NCI-H1436 treated with DMSO at 0.1 percent for 48 hours (cell line): ENCODE data around the gene DCLK1.
"Not testable (repeated sequence)": the region's sequence is repeated elsewhere in the genome, so short reads cannot be mapped to it uniquely, and the experiment has no call there.

Source experiments
- DNase-seq: peaks from one replicate; lab custom pipeline; 2025; lab: John Stamatoyannopoulos, UW

DCLK1 gene

DNA sequence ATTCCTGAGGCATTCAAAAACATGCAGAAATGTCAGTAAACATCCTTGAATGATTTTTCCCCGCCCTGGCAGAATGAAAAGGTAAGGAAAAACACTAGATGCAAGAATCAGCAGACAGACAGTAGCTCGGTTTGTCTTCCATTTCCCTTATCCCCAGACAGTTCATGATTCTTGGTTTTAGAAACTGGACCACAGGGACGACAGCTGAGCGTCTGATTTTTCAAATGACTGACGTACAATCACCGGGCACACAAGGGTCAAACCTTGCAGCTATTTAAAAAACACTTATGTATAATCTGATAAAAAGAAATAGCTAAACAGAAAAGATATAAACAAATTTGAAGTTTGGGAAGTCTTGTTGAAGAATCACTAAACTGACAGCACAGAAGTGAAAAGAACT is 47.1 kb downstream of the DCLK1 start:
- no peak for DNase-seq

GRCh38 chr13:36082806-36083205 is 48.4 kb downstream of the DCLK1 start:
- DNase-seq = no peak

- DNase-seq = no peak
Observed at GRCh38 chr13:36082396-36082795, 48.8 kb downstream of the DCLK1 start.

DNA sequence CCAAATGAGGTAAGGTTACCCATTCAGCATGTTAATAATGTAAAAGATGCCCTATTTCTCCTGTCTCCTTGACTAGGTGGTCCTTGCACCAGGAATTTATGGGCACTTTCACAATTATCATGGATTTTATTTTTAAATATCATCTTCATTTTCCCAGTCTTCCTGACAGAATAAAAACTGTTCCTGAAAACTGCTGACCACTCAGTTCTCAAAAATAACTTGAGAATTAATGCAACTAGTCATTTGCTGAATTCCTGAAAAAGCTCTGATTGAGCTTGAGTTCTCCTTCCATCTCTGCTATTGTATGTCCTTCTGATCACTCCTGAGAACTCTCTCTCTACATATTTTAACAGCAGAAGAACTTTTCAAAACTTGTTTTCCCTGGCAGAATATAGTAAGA is 55.0 kb downstream of the DCLK1 start:
- no peak for DNase-seq

- DNase-seq = no peak
Observed at GRCh38 chr13:36074659-36075058, 56.5 kb downstream of the DCLK1 start.

DNA sequence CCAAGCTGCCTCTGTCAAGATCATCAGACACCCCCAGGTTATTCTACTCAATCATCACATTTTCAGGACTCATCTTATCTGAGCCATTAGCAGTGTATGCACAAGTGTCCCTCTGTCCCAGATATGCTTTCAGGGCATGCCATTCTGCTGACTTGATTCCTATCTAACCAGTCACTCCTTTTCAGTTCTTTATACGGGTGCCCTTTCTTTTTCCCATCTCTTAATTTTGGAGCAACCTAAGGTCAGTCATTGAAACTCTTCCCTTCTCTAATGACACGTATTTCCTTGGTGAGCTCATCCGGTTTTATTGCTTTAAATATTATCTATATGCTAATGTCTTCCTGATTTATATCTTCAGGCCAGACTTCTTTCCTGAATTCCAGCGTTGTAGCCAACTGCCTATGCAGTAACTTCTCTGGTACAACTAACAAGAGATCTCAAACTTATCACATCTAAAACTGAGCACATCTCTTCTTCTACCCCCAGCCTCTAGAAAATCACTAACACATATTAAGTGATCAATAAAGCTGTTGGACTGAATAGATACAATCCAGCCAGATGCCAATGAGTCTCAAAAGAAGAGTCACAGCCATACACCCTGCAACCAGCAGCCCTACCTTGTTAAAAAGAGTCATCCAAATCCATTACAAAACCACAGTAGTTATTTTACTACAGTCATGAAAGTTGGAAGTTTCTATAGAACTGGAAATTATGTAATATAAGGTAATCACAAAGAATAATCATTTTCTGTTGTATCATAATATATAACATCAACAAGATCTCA is 58.8 kb downstream of the DCLK1 start:
- DNase-seq = no peak

- DNase-seq = not testable (repeated sequence)
Observed at GRCh38 chr13:36070504-36071192, 60.5 kb downstream of the DCLK1 start.

GRCh38 chr13:36069881-36070366 is 61.3 kb downstream of the DCLK1 start:
- no peak for DNase-seq

GRCh38 chr13:36068991-36069390 is 62.2 kb downstream of the DCLK1 start:
- no peak for DNase-seq

DNA sequence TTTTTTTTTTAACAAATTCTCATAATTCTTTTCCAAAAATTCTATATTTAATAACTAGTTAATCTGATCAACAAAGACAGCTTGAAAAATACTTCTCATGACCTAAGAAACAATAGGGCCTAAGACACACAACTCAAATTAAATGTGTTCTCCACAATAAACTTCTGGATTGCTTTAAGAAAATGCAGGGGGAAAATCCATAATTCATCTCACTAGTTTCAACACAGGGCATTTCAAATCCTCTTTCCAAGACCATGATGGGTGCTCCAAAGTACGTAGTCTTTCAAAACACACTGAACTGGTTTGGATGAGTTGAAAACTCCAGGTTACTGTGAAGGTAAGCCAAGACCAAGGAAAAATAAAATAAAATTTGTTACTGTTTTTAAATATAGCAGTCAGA is 62.6 kb downstream of the DCLK1 start:
- DNase-seq = no peak

GRCh38 chr13:36067746-36068381 is 63.3 kb downstream of the DCLK1 start:
- no peak for DNase-seq

DNA sequence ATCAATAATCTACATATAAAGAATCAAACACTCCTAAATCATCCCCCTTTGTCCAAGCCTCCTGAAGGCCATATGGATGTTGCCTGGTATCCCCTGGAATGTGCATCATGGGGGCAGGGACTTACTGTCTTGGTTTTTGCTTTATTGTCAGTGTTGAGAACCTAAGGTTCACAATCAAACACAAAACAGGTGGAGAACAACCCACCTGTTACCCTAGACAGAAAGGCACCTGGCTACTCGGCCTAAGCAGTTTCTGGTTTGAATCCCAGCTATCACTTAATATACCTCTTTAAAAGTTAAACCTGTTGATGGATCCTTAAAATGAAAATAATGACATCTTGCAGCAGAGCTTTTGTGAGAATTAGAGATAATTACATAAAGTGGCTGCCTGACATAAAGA is 68.9 kb downstream of the DCLK1 start:
- DNase-seq = no peak

DNA sequence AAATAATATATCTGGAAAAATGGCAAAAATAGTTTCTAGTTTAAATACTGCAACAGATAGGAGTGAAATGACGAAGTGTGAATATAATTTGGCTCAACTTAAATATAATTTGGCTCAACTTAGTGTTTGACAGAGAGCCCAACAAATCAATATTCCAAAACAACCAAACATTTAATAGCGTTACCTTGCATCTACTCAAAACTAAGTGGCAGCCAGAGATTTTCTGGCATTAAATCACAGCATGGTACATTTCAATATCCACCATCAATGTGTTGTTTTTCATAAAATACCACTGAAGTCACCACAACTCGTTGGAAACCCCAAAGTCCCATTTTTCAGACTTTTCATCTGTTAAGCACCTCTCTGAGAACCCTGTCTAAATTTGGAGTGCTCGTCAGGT is 69.6 kb downstream of the DCLK1 start:
- no peak for DNase-seq

DNA sequence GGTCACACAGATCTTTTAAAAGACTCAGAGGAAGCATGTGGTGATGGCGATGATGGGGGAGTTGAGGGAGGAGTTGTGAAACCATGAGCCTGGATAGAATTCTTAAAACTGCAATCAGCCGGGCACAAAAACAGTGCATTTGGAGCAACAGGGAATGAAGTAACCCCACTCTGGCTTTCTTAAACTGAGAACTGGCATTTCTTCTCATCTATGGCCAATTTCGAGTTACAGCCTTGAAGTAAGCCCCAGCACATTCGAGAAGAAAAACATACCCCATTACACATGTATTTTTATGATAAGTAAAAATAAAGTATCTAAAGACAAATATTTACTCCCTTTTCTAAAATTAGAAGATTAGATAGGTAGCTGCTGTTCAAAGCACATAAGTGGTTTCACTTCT is 70.1 kb downstream of the DCLK1 start:
- no peak for DNase-seq

DNA sequence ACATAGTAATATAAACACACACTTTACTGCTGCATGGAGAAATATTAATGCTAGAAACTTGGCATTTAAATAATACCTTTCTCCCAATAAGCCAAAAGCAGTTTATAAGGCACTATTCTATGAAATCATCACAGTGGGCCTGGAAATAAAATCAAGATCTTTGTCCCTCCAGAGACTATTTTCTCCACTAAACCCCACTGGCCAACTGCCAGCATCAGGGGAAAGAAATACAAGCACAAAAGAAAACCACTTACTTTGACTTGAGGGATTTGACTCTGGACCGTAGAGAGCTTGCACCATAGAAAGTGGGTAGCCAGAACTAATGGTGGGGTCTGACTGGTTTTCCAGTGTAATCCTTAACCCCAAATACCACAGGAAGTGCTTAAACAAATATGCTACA is 71.9 kb downstream of the DCLK1 start:
- DNase-seq = no peak

- no peak for DNase-seq
Observed at GRCh38 chr13:36058116-36058515, 73.1 kb downstream of the DCLK1 start.

DNA sequence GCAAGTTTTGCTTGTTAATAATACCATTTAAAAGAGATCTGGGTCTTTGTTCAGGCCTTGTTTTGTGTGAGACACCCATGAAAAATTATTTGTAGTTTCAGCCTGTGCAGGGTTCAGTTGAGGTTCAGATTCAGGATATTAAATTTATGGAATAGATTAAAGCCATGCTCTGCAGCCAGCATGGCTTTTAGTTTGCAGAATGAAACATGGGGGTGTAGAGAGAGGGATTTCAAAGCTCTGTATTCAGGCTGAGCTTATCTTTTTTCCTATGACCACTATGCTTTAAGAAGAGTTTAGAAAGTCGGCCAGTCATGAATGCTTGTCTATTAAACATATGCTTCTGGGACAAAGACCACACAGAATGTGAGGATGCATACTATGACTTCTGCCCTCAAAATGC is 73.6 kb downstream of the DCLK1 start:
- no peak for DNase-seq

DNA sequence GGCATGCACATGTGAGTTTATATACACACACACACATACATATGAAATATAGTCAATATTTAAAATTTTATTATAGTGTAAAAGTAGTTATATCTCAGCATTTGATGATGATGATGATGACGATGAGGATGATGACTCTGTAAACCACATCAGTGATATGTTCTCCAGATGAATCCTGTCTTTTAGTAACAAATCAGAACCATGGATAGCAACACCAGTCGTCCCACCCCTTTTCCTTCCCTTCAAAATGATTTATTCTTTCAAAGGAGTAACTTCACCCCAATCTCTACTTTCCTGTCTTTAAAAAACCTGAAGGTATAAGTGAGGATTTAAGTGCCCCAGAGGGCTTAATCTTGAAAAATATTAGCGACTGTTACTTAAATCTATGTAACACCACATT is 74.1 kb downstream of the DCLK1 start:
- no peak for DNase-seq

DNA sequence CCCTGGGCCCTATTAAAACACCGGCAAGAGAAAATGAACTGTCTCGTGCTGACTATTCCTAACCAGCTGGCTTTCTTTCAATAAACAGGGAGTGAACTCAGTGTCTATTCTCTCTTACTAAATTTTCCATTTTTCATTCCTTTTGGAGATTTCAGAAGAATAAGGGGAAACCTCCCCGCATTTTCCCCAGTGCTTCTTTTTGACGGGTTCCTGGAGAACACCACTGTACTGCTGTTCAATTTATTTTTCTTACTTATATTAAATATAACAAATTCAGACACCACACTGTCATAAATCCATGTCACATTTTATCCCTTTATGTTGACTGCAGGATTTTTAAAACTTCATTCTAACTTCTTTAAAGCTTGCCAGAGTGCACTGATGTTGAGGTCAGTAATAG is 75.8 kb downstream of the DCLK1 start:
- DNase-seq = no peak

GRCh38 chr13:36054041-36054440 is 77.1 kb downstream of the DCLK1 start:
- no peak for DNase-seq

- no peak for DNase-seq
Observed at GRCh38 chr13:36051082-36051481, 80.1 kb downstream of the DCLK1 start.

DNA sequence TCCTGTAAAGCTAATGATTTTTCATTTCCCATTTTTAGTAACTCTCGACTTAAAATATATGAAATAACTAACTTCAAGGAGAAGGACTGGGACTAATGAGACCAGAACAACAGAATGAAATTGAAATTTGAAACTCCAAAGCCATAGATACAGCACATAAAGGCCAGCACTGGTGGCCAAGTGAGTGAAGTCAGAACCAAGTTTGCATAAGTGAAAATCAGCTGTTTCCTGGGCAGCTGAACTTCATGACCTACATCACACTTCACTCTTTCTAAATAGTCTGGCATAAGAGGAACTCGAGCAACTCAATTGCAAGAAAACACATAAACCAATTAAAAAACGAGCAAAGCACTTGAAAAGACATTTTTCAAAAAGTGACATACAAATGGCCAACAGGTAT is 84.5 kb downstream of the DCLK1 start:
- no peak for DNase-seq
